K562 (cell line): ENCODE results near the gene RBMS1. TPM values are rescaled to one million over a fixed set of nuclear protein-coding genes. Genes with fewer than 3 reads are reported as not detected.

Source experiments
- ATAC-seq: fragments of 200-7000 bp; cut with Tn5 transposase; 3 replicates; pipeline ENCODE4 v1.9.1; 2020; ENCODE audit warnings: moderate library complexity
- BruUV-seq: library from RNA; stranded (reverse); fragments of 400-500 nt; replicated peaks from 2 replicates; lab custom pipeline; 2021; lab: Mats Ljungman, UMichigan
- CTCF ChIA-PET: fragments of 300-600 bp; formaldehyde crosslinking; extraction: SDS; loops from one replicate; lab custom pipeline; 2021; ENCODE audit warnings: low intra/inter-chr PET ratio; lab: Yijun Ruan, JAX
- POLR2A ChIA-PET: fragments of 300-600, 350-650 bp; sonication (Branson Sonifier 250); formaldehyde crosslinking; extraction: SDS; loops from one replicate; lab custom pipeline; 2021; ENCODE audit warnings: antibody characterized with exemption, inconsistent platforms; lab: Yijun Ruan, JAX
- DNase-seq, 4 experiments: peaks; one replicate each; pipeline versions ENCODE4 v3.0.0 to v3.0.0-alpha.2; 2011 to 2018; ENCODE audit warnings: low spot score in 3 of 4, mixed read lengths in 3 of 4; ENCODE audit errors: extremely low read depth in 1 of 4
- FAIRE-seq: peaks from 2 replicates; lab custom pipeline; 2011; peaks lifted over from hg19 to GRCh38; lab: Jason Lieb, UNC
- H2AFZ ChIP-seq: 2 replicates; pipeline ENCODE4 v1.6.0; 2011; ENCODE audit warnings: low read depth, low read length, control low read depth, inconsistent platforms
- H3K27ac ChIP-seq: fragments of 200-600 bp; 3 replicates; pipeline ENCODE4 v1.8.0; 2011; ENCODE audit warnings: low read depth, mild to moderate bottlenecking, control low read depth, inconsistent platforms, low read length, moderate library complexity, mixed read lengths; ENCODE audit errors: extremely low read depth
- H3K27me3 ChIP-seq, 2 experiments: fragments of 300-600 bp in 1 of 2; 2 replicates in 1 of 2; 3 replicates in 1 of 2; pipeline versions ENCODE4 v1.6.0 to v1.8.0; 2011; ENCODE audit warnings: inconsistent platforms in 2 of 2, low read length in 2 of 2, mild to moderate bottlenecking in 1 of 2, mixed read lengths in 1 of 2, moderate library complexity in 1 of 2; ENCODE audit not compliant: control insufficient read depth in 2 of 2, insufficient read depth in 2 of 2
- H3K36me3 ChIP-seq: fragments of 300-600 bp; 3 replicates; pipeline ENCODE4 v1.8.0; 2011; ENCODE audit warnings: mild to moderate bottlenecking, low read length, inconsistent platforms; ENCODE audit not compliant: control insufficient read depth, insufficient read depth
- H3K4me1 ChIP-seq, 2 experiments: fragments of 200-600 bp in 1 of 2; replicated peaks in 1 of 2; 2 replicates in 1 of 2; 3 replicates in 1 of 2; pipeline versions ENCODE4 v1.5.1 to v1.8.0; 2011; ENCODE audit warnings: inconsistent platforms in 2 of 2, low read length in 2 of 2, mild to moderate bottlenecking in 1 of 2, mixed read lengths in 1 of 2, moderate library complexity in 1 of 2; ENCODE audit not compliant: control insufficient read depth in 2 of 2, insufficient read depth in 2 of 2
- H3K4me2 ChIP-seq: 2 replicates; pipeline ENCODE4 v1.6.1; 2011; ENCODE audit warnings: low read length, control low read depth, inconsistent platforms, mixed read lengths; ENCODE audit not compliant: insufficient read depth
- H3K4me3 ChIP-seq: fragments of 200-600 bp; sonication (generic), shearing (Covaris generic); 2 replicates; pipeline ENCODE4 v1.5.1; 2016; ENCODE audit warnings: control low read depth, inconsistent platforms
- H3K79me2 ChIP-seq: fragments of 200-600 bp; 3 replicates; pipeline ENCODE4 v1.8.0; 2011; ENCODE audit warnings: low read length, inconsistent platforms; ENCODE audit not compliant: control insufficient read depth, insufficient read depth
- H3K9ac ChIP-seq, 2 experiments: 2 replicates each; pipeline versions ENCODE4 v1.6.0 to v1.6.1; 2011; ENCODE audit warnings: low read depth in 2 of 2, low read length in 2 of 2, control low read depth in 1 of 2, inconsistent platforms in 1 of 2, mild to moderate bottlenecking in 1 of 2, mixed read lengths in 1 of 2; ENCODE audit not compliant: insufficient read depth in 1 of 2
- H3K9me1 ChIP-seq: one replicate; pipeline ENCODE4 v1.6.0; 2011; ENCODE audit warnings: inconsistent platforms, mild to moderate bottlenecking, low read length, moderate library complexity; ENCODE audit not compliant: control insufficient read depth, insufficient read depth
- H3K9me3 ChIP-seq: replicated peaks from 2 replicates; pipeline ENCODE4 v1.5.1; 2011; ENCODE audit warnings: low read depth, low read length, inconsistent platforms; ENCODE audit not compliant: control insufficient read depth, insufficient read depth
- H4K20me1 ChIP-seq: replicated peaks from 2 replicates; pipeline ENCODE4 v1.6.1; 2011; ENCODE audit warnings: low read length, inconsistent platforms, mixed read lengths; ENCODE audit not compliant: control insufficient read depth, insufficient read depth
- E4F1 ChIP-seq: fragments of 250-450 bp; sonication (Bioruptor Pico); IDR thresholded peaks from 2 replicates; pipeline ENCODE4 v1.5.0; 2021; ENCODE audit warnings: mild to moderate bottlenecking, borderline replicate concordance
- FOXK1 ChIP-seq: sonication (generic); formaldehyde crosslinking; IDR thresholded peaks from 2 replicates; pipeline ENCODE4 v1.8.0; 2022; ENCODE audit warnings: missing genetic modification reagents, mild to moderate bottlenecking, borderline replicate concordance
- KLF6 ChIP-seq: fragments of 250-450 bp; sonication (Bioruptor Pico); IDR thresholded peaks from 2 replicates; pipeline ENCODE4 v1.4.0; 2020; ENCODE audit warnings: mild to moderate bottlenecking, moderate library complexity, borderline replicate concordance
- L3MBTL2 ChIP-seq: fragments of 450-650 bp; IDR thresholded peaks from 2 replicates; pipeline ENCODE4 v1.6.1; 2016; ENCODE audit warnings: mild to moderate bottlenecking, moderate library complexity
- LEF1 ChIP-seq: fragments of 450-650 bp; IDR thresholded peaks from 2 replicates; pipeline ENCODE4 v1.6.1; 2016; ENCODE audit warnings: mild to moderate bottlenecking
- NR4A1 ChIP-seq, 2 experiments: fragments of 250-450 bp in 1 of 2; fragments of 450-650 bp in 1 of 2; sonication (Bioruptor Pico) in 1 of 2; IDR thresholded peaks; 2 replicates each; pipeline versions ENCODE4 v1.4.0 to v1.6.1; 2016 to 2020; ENCODE audit warnings: mild to moderate bottlenecking in 2 of 2, missing compliant biosample characterization in 1 of 2, missing genetic modification characterization in 1 of 2, moderate library complexity in 1 of 2
- PML ChIP-seq: IDR thresholded peaks from 2 replicates; pipeline ENCODE4 v1.6.1; 2012; ENCODE audit warnings: low read length, inconsistent platforms
- RHOXF2B ChIP-seq: fragments of 250-450 bp; sonication (Bioruptor Pico); conservative IDR thresholded peaks from 2 replicates; pipeline ENCODE4 v1.5.1; 2021
- TCF7L2 ChIP-seq: fragments of 150-350 bp; IDR thresholded peaks from 2 replicates; pipeline ENCODE4 v1.6.1; 2016; ENCODE audit warnings: low read depth, mild to moderate bottlenecking, low read length, moderate library complexity
- ZNF121 ChIP-seq: sonication (generic); formaldehyde crosslinking; conservative IDR thresholded peaks from 2 replicates; pipeline ENCODE4 v1.8.0; 2022; ENCODE audit warnings: missing genetic modification reagents
- WGBS: fragments of 100-300 bp; shearing (Covaris generic); methylation state at CpG from one replicate; pipeline ENCODE4 v1.1.6; 2016; ENCODE audit warnings: low coverage, mixed read lengths; ENCODE audit not compliant: insufficient coverage; ENCODE audit errors: missing lambda C conversion rate; 5-methylcytosine and 5-hydroxymethylcytosine counted together
- in situ Hi-C: fragments of 300-500 bp; cut with MboI; formaldehyde crosslinking; loops from 4 replicates; pipeline ENCODE4 v1.15.0; 2018; ENCODE audit warnings: inconsistent platforms, mixed read lengths
- intact Hi-C: fragments of 100-400 bp; cut with micrococcal nuclease; formaldehyde crosslinking; loops from 2 replicates; pipeline ENCODE4 v1.14.2; 2022
- polyA plus RNA-seq, 8 experiments: library from polyadenylated mRNA; depleted of rRNA in 4 of 8; stranded (reverse) in 5 of 8; unstranded in 3 of 8; fragments of >200 nt; fragmentation: Nextera tagmentation in 2 of 8; fragmentation: Illumina TruSeq in 1 of 8; extraction: Ambion mirVana in 2 of 8; extraction: Trizol in 1 of 8; gene quantifications; 2 replicates each; pipeline versions ENCODE4 v1.2.1 to v1.2.3, GENCODE V29; 2011 to 2014; ENCODE audit warnings: inconsistent platforms in 1 of 8, missing spikeins in 1 of 8
- total RNA-seq, 7 experiments: library from RNA; depleted of rRNA in 6 of 7; stranded (reverse); fragments of >200 nt in 6 of 7; fragmentation: Illumina TruSeq in 2 of 7; extraction: Trizol in 2 of 7; gene quantifications; 2 replicates each; pipeline versions ENCODE4 v1.2.1 to v1.2.3, GENCODE V29; 2011 to 2021; ENCODE audit warnings: low replicate concordance in 1 of 7
- TF ChIP-seq, protein P1 (sequence below), 2 experiments: fragments of 450-650 bp in 1 of 2; IDR thresholded peaks; 2 replicates each; pipeline ENCODE4 v1.6.1; 2011 to 2017; ENCODE audit warnings: low read depth in 2 of 2, antibody characterized with exemption in 1 of 2, borderline replicate concordance in 1 of 2, low read length in 1 of 2, mild to moderate bottlenecking in 1 of 2, mixed read lengths in 1 of 2; ENCODE audit not compliant: control insufficient read depth in 1 of 2

RBMS1 gene
- total and polyA plus RNA-seq, 9 of the 15 experiments (the other 6 are each of a cell fraction or from before 2014, with no cell fraction given), result 0.04 to 0.31 (median 0.09) TPM; not detected in 6

- TF ChIP-seq PML, result no peak
- no peak for TF ChIP-seq ZNF121 (CRISPR knock-in tag)
- TF ChIP-seq LEF1, result no peak
- TF ChIP-seq, all 486 proteins: peak for 0
- Histone ChIP-seq H3K9me1 (no peaks in the 10 kb centered on the region), H3K4me3 (no peak overlapping the region), H3K79me2 (no peaks in the 10 kb centered on the region), H3K36me3 (no peaks in the 10 kb centered on the region), H4K20me1 (no peaks in the 10 kb centered on the region), H3K9me3 (no peaks in the 10 kb centered on the region), H3K27me3 (no peaks in the 10 kb centered on the region), H3K9ac (no peak overlapping the region), H3K4me1 (no peaks in the 10 kb centered on the region), H3K27ac (no peak overlapping the region), H2AFZ (no peak overlapping the region), H3K4me2 (no peak overlapping the region)
- 6% methylated on average over 1 of the region's 1 CpG for WGBS
- DNase-seq (no peak), ATAC-seq (no peak), FAIRE-seq (no peak)
- intact Hi-C loops (no loop called here), in situ Hi-C loops (no loop called here)
- no TSS peak for BruUV-seq
- ChIA-PET POLR2A (no interaction called here), CTCF (no interaction called here)
These were observed 7.8 kb upstream of the RBMS1 start for GRCh38 chr2:160501370-160501769.

- POLR2A ChIA-PET, result no interaction called here
- H3K79me2 ChIP-seq, result no peaks in the 10 kb centered on the region
- H3K27me3 ChIP-seq, result no peaks in the 10 kb centered on the region
- no peak for DNase-seq
- intact Hi-C loops (no loop called here), in situ Hi-C loops (no loop called here)
- no peak for ATAC-seq
- BruUV-seq, result no TSS peak
- no peak overlapping the region for H3K9ac ChIP-seq
- no peaks in the 10 kb centered on the region for H4K20me1 ChIP-seq
- 0% methylated on average over 1 of the region's 1 CpG for WGBS
- no peaks in the 10 kb centered on the region for H3K9me1 ChIP-seq
- H3K4me1 ChIP-seq, result no peaks in the 10 kb centered on the region
- no peak for FAIRE-seq
- no peak overlapping the region for H2AFZ ChIP-seq
- H3K4me2 ChIP-seq, result no peak overlapping the region
- H3K4me3 ChIP-seq, result no peak overlapping the region
- no peaks in the 10 kb centered on the region for H3K36me3 ChIP-seq
- H3K9me3 ChIP-seq, result no peaks in the 10 kb centered on the region
- H3K27ac ChIP-seq, result no peak overlapping the region
- CTCF ChIA-PET, result no interaction called here
- no peak for TF ChIP-seq E4F1 (CRISPR knock-in tag)
- TF ChIP-seq L3MBTL2, result no peak
- TF ChIP-seq NR4A1 (CRISPR knock-in tag; IDR thresholded peaks at IDR 0.05), result no peak
- no peak for TF ChIP-seq NR4A1 (tag; IDR thresholded peaks at IDR 0.05)
- TF ChIP-seq TCF7L2, result no peak
- no peak for TF ChIP-seq RHOXF2B
- TF ChIP-seq FOXK1, result no peak
- TF ChIP-seq KLF6 (CRISPR knock-in tag), result no peak
- TF ChIP-seq, protein P1, sequence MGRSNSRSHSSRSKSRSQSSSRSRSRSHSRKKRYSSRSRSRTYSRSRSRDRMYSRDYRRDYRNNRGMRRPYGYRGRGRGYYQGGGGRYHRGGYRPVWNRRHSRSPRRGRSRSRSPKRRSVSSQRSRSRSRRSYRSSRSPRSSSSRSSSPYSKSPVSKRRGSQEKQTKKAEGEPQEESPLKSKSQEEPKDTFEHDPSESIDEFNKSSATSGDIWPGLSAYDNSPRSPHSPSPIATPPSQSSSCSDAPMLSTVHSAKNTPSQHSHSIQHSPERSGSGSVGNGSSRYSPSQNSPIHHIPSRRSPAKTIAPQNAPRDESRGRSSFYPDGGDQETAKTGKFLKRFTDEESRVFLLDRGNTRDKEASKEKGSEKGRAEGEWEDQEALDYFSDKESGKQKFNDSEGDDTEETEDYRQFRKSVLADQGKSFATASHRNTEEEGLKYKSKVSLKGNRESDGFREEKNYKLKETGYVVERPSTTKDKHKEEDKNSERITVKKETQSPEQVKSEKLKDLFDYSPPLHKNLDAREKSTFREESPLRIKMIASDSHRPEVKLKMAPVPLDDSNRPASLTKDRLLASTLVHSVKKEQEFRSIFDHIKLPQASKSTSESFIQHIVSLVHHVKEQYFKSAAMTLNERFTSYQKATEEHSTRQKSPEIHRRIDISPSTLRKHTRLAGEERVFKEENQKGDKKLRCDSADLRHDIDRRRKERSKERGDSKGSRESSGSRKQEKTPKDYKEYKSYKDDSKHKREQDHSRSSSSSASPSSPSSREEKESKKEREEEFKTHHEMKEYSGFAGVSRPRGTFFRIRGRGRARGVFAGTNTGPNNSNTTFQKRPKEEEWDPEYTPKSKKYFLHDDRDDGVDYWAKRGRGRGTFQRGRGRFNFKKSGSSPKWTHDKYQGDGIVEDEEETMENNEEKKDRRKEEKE (IDR thresholded peaks at IDR 0.05; ENCODE audit: borderline replicate concordance in 1 of 2, control insufficient read depth in 1 of 2, low read depth in 2 of 2, low read length in 1 of 2), result no peak
These were observed 6.3 kb upstream of the RBMS1 start for GRCh38 chr2:160499865-160500264.
